Stimulated activated CD4-positive, alpha-beta T cell treated with anti-CD3 and anti-CD28 coated beads, Interleukin-1b, Interleukin-23, amount 100 ng/mL, for 24 hours (primary cell): ENCODE results near the gene SLC34A1.

Experiments used
- DNase-seq, 4 experiments: peaks; one replicate each; pipeline ENCODE4 v3.0.0-alpha.2; 2020; ENCODE audit warnings: low read depth in 4 of 4, low spot score in 1 of 4

Gene SLC34A1

DNA sequence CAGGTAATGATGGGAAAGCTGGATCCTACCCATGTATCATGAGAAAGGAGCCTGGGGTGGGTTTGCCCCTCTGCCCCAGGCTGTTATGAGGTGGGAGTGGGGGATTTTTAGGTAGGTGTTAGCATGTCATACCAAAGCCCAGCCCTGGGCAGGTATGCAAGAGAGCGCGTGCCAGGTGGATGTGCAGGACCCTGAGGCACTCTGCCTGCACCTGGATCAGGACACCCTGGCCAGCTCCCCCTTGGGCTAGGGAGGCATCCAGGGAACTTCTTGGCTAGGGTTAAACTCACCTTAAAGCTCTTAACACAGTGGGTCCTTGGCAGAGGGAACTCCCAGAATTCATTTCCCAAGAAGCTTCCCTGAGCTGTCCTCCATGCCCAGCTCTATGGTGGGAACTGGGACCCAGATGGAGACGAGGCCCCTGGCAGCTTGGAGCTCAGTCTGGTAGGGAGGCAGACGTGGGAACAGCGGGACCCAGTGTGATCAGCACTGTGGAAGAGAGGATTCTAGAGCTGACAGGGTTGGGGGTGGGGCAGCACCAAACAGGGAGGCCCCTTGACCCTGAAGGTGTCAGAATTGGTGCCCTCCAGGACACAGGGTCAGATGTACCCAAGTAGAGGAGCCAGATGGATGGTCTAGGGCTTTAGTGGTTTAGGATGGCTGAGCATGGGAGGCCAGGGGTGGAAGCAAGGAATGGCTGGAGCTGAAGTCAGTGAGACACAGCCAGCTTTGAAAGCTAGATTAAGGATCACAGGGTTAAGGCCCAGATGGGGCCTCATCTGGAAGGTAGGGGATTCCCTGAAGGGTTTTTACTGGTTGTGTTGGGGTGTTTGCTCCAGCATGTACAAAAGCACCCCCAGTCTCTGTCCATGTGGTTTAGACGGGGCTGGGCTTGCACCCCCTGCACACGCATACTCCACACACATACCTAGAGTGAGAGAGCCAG is 60.1 kb downstream of the SLC34A1 start:
- DNase-seq, result no peak

DNA sequence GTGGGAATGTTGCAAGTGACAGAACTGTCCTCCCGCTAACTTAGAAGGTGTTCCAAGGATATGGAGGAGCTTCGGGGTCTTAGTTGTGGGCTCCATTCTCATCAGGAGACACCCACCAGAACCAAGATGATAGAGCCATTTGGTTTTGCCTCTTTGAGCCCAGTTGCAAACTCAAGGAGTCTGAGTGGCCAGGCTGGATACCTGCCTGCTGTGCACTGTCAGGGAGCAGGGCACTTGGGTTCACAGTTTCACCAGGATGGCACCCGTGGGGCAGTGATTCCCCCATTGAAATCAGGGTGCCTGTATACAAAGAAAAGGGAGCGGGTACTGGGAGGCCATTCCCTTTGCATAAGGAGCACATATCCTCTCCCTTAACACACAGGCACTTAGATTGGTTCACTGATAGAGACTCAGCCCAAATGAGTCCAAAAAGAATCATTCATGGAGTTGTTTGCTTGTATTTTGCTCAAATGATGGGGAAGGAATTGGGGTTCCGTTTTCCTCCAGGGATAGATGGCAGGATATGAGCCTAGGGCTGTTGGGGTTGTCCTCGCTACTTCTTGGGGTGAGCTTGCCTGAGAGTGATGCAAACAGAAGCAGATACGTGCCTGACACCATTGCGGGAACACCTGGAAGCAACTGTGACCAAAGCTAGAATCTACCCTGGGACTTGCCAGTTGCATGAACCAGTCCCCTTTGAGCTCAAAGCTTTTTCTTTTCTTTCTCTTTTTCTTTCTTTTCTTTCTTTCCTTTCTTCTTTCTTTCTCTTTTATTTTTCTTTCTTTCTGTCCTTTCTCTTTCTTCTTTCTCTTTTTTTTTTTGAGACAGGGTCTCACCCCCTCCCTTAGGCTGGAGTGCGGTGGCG is 61.0 kb downstream of the SLC34A1 start:
- DNase-seq, result no peak

DNA sequence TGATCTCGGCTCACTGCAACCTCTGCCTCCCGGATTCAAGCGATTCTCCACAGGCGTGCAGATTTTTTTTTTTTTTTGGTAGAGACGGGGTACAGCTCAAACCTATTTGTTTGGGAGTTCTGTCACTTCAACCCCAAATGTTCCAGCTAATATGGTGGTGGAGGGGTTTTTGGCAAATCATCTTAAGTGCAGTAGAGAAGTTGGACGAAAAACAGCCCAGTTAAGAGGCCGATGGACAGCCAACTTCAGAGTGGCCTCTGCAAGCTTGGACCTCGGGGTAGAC is 61.6 kb downstream of the SLC34A1 start:
- DNase-seq, result no peak

DNA sequence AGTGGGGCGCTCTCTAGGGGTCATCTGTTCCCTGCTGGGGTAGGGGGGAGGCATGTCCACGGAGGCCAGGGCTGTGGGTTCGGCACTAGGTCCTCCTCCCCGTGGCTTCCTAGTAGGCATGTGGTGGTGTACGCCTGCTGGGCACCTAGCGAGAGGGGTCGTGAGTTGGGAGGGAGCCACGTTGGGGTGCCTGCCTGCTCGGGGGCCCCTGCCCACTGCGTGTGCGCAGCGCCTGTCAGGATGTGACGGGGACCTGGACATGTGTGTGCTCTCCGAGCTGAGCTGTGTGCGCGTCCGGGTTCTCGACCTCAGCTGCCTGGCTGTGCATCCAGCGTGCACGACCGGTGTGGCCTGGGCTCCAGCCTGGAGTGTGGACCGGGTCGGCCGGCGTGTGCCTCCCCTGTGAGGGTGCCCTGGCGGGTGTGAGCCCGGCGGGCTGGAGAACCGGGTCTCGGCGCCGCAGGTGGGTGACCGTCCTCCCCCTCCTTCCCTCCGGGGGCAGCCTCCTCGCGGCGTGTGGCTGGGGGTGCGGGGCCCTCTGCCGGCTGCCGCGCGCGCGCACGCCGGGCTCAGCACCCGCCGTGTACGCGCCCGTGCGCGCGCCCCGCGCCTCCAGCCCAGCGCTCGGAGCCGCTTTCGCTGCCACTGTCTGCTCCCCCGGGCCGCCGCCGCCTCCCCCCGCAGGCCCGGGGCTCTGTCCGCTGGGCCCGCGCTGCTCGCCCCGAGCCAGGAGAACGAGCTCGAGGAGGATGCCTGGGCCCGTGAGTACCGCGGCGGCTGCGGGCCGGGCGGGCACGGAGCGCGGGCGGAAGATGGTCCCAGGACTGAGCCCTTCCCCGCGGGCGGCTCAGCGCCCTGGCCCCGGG is 62.2 kb downstream of the SLC34A1 start, which contains the start of gene PRR7:
Gene PRR7 (plus strand): TSS at position 615 of the 866 bp plus-strand sequence. CDS start 8,254 bp downstream, outside the sequence.
- DNase-seq, result peak in 2 of 4 experiments; percentile 54 to 65

DNA sequence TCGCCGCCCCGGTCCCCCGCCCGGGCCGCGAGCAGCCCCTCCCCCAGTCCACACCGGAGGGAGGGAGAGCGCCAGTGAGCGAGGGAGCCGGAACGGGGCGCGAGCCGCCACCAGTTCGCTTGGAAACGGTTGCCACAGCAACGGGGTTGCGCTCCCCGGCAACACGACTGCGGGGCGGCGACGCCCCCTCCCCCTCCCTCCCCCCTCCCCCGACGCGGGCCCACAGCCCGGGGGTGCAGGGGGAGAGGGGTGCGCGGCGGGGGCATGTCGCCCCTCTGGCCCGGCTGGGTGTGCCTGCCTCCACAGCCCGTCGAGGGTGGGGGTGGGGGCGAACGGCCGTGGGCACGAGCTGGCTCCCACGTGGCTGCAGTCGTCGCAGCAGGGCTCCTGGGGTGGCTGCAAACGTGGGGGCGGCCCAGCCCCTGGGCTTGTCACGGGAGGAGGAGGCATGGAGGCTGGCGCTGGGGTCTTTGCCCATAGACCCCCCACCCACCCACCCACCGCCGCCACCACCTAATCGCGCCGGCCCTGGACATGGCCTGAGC is 62.9 kb downstream of the SLC34A1 start:
- peak in 1 of 4 experiments; percentile 64 for DNase-seq

DNA sequence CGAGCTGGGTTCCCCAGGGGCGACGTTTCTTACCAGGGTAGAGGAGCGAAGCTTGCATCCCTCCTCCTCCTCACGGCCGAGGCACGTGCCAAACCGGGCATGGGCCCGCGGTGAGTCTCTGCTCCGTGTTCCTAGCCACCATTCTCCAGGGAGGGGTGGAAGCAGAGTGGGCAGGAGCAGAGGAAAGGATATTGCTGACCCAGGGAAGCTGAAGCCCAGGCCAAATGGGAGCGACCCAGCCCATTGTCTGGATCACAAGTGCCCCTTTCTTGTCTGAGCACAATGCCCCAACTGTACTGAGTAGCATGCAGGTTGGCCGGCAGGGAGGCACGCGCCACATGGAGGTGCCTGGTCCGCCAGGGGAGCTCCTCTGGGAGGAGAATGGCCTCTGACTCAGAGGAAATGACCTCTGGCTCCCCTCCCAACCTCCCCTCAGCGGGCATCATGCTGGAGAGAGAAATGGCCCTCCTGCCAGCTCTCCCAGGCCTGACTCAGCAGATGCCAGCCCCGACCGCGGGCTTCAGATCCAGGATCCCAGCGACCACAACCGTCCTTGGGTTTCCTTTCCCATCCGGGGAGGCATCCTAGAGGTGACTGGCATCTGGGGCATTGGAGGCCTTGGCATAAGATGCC is 63.5 kb downstream of the SLC34A1 start:
- DNase-seq, result no peak
